K562 (cell line): Measurements from ENCODE around the gene MYO18B. TPM values are rescaled to one million over a fixed set of nuclear protein-coding genes. Genes with fewer than 3 reads are reported as not detected.

Experiments used
- ATAC-seq: fragments of 200-7000 bp; cut with Tn5 transposase; 3 replicates; pipeline ENCODE4 v1.9.1; 2020; ENCODE audit warnings: moderate library complexity
- BruUV-seq: library from RNA; stranded (reverse); fragments of 400-500 nt; replicated peaks from 2 replicates; lab custom pipeline; 2021; lab: Mats Ljungman, UMichigan
- CTCF ChIA-PET: fragments of 300-600 bp; formaldehyde crosslinking; extraction: SDS; loops from one replicate; lab custom pipeline; 2021; ENCODE audit warnings: low intra/inter-chr PET ratio; lab: Yijun Ruan, JAX
- POLR2A ChIA-PET: fragments of 300-600, 350-650 bp; sonication (Branson Sonifier 250); formaldehyde crosslinking; extraction: SDS; loops from one replicate; lab custom pipeline; 2021; ENCODE audit warnings: antibody characterized with exemption, inconsistent platforms; lab: Yijun Ruan, JAX
- DNase-seq, 4 experiments: peaks; one replicate each; pipeline versions ENCODE4 v3.0.0 to v3.0.0-alpha.2; 2011 to 2018; ENCODE audit warnings: low spot score in 3 of 4, mixed read lengths in 3 of 4; ENCODE audit errors: extremely low read depth in 1 of 4
- FAIRE-seq: peaks from 2 replicates; lab custom pipeline; 2011; peaks lifted over from hg19 to GRCh38; lab: Jason Lieb, UNC
- H2AFZ ChIP-seq: 2 replicates; pipeline ENCODE4 v1.6.0; 2011; ENCODE audit warnings: low read depth, low read length, control low read depth, inconsistent platforms
- H3K27ac ChIP-seq: fragments of 200-600 bp; 3 replicates; pipeline ENCODE4 v1.8.0; 2011; ENCODE audit warnings: low read depth, mild to moderate bottlenecking, control low read depth, inconsistent platforms, low read length, moderate library complexity, mixed read lengths; ENCODE audit errors: extremely low read depth
- H3K27me3 ChIP-seq, 2 experiments: fragments of 300-600 bp in 1 of 2; 2 replicates in 1 of 2; 3 replicates in 1 of 2; pipeline versions ENCODE4 v1.6.0 to v1.8.0; 2011; ENCODE audit warnings: inconsistent platforms in 2 of 2, low read length in 2 of 2, mild to moderate bottlenecking in 1 of 2, mixed read lengths in 1 of 2, moderate library complexity in 1 of 2; ENCODE audit not compliant: control insufficient read depth in 2 of 2, insufficient read depth in 2 of 2
- H3K36me3 ChIP-seq: fragments of 300-600 bp; 3 replicates; pipeline ENCODE4 v1.8.0; 2011; ENCODE audit warnings: mild to moderate bottlenecking, low read length, inconsistent platforms; ENCODE audit not compliant: control insufficient read depth, insufficient read depth
- H3K4me1 ChIP-seq, 2 experiments: fragments of 200-600 bp in 1 of 2; replicated peaks in 1 of 2; 2 replicates in 1 of 2; 3 replicates in 1 of 2; pipeline versions ENCODE4 v1.5.1 to v1.8.0; 2011; ENCODE audit warnings: inconsistent platforms in 2 of 2, low read length in 2 of 2, mild to moderate bottlenecking in 1 of 2, mixed read lengths in 1 of 2, moderate library complexity in 1 of 2; ENCODE audit not compliant: control insufficient read depth in 2 of 2, insufficient read depth in 2 of 2
- H3K4me2 ChIP-seq: 2 replicates; pipeline ENCODE4 v1.6.1; 2011; ENCODE audit warnings: low read length, control low read depth, inconsistent platforms, mixed read lengths; ENCODE audit not compliant: insufficient read depth
- H3K4me3 ChIP-seq: fragments of 200-600 bp; sonication (generic), shearing (Covaris generic); 2 replicates; pipeline ENCODE4 v1.5.1; 2016; ENCODE audit warnings: control low read depth, inconsistent platforms
- H3K79me2 ChIP-seq: fragments of 200-600 bp; 3 replicates; pipeline ENCODE4 v1.8.0; 2011; ENCODE audit warnings: low read length, inconsistent platforms; ENCODE audit not compliant: control insufficient read depth, insufficient read depth
- H3K9ac ChIP-seq, 2 experiments: 2 replicates each; pipeline versions ENCODE4 v1.6.0 to v1.6.1; 2011; ENCODE audit warnings: low read depth in 2 of 2, low read length in 2 of 2, control low read depth in 1 of 2, inconsistent platforms in 1 of 2, mild to moderate bottlenecking in 1 of 2, mixed read lengths in 1 of 2; ENCODE audit not compliant: insufficient read depth in 1 of 2
- H3K9me1 ChIP-seq: one replicate; pipeline ENCODE4 v1.6.0; 2011; ENCODE audit warnings: inconsistent platforms, mild to moderate bottlenecking, low read length, moderate library complexity; ENCODE audit not compliant: control insufficient read depth, insufficient read depth
- H3K9me3 ChIP-seq: replicated peaks from 2 replicates; pipeline ENCODE4 v1.5.1; 2011; ENCODE audit warnings: low read depth, low read length, inconsistent platforms; ENCODE audit not compliant: control insufficient read depth, insufficient read depth
- H4K20me1 ChIP-seq: replicated peaks from 2 replicates; pipeline ENCODE4 v1.6.1; 2011; ENCODE audit warnings: low read length, inconsistent platforms, mixed read lengths; ENCODE audit not compliant: control insufficient read depth, insufficient read depth
- KDM4B ChIP-seq, 2 experiments: fragments of 450-650 bp in 1 of 2; sonication (generic) in 1 of 2; IDR thresholded peaks; 2 replicates each; pipeline ENCODE4 v1.6.1; 2016 to 2017; ENCODE audit warnings: borderline replicate concordance in 2 of 2, antibody characterized with exemption in 1 of 2, low read depth in 1 of 2, mild to moderate bottlenecking in 1 of 2
- MAFF ChIP-seq: IDR thresholded peaks from 2 replicates; pipeline ENCODE4 v1.6.1; 2012; ENCODE audit warnings: low read length, improper control_type of control experiment
- MCM7 ChIP-seq, 2 experiments: fragments of 450-650 bp; IDR thresholded peaks; 2 replicates each; pipeline ENCODE4 v1.6.1; 2016 to 2018
- NFE2 ChIP-seq: IDR thresholded peaks from 2 replicates; pipeline ENCODE4 v1.6.1; 2014; ENCODE audit warnings: antibody characterized with exemption, low read depth
- ZNF316 ChIP-seq: fragments of 450-650 bp; IDR thresholded peaks from 2 replicates; pipeline ENCODE4 v1.6.1; 2016
- WGBS: fragments of 100-300 bp; shearing (Covaris generic); methylation state at CpG from one replicate; pipeline ENCODE4 v1.1.6; 2016; ENCODE audit warnings: low coverage, mixed read lengths; ENCODE audit not compliant: insufficient coverage; ENCODE audit errors: missing lambda C conversion rate; 5-methylcytosine and 5-hydroxymethylcytosine counted together
- in situ Hi-C: fragments of 300-500 bp; cut with MboI; formaldehyde crosslinking; loops from 4 replicates; pipeline ENCODE4 v1.15.0; 2018; ENCODE audit warnings: inconsistent platforms, mixed read lengths
- intact Hi-C: fragments of 100-400 bp; cut with micrococcal nuclease; formaldehyde crosslinking; loops from 2 replicates; pipeline ENCODE4 v1.14.2; 2022
- polyA plus RNA-seq, 8 experiments: library from polyadenylated mRNA; depleted of rRNA in 4 of 8; stranded (reverse) in 5 of 8; unstranded in 3 of 8; fragments of >200 nt; fragmentation: Nextera tagmentation in 2 of 8; fragmentation: Illumina TruSeq in 1 of 8; extraction: Ambion mirVana in 2 of 8; extraction: Trizol in 1 of 8; gene quantifications; 2 replicates each; pipeline versions ENCODE4 v1.2.1 to v1.2.3, GENCODE V29; 2011 to 2014; ENCODE audit warnings: inconsistent platforms in 1 of 8, missing spikeins in 1 of 8
- total RNA-seq, 7 experiments: library from RNA; depleted of rRNA in 6 of 7; stranded (reverse); fragments of >200 nt in 6 of 7; fragmentation: Illumina TruSeq in 2 of 7; extraction: Trizol in 2 of 7; gene quantifications; 2 replicates each; pipeline versions ENCODE4 v1.2.1 to v1.2.3, GENCODE V29; 2011 to 2021; ENCODE audit warnings: low replicate concordance in 1 of 7
- TF ChIP-seq, protein P1 (sequence below): fragments of 250-450 bp; sonication (Bioruptor Pico); IDR thresholded peaks from 2 replicates; pipeline ENCODE4 v1.5.0; 2022; ENCODE audit warnings: mild to moderate bottlenecking

The MYO18B gene
- total and polyA plus RNA-seq, 9 of the 15 experiments (the other 6 are each of a cell fraction or from before 2014, with no cell fraction given): 0.06 to 7.0 (median 4.3) TPM

DNA sequence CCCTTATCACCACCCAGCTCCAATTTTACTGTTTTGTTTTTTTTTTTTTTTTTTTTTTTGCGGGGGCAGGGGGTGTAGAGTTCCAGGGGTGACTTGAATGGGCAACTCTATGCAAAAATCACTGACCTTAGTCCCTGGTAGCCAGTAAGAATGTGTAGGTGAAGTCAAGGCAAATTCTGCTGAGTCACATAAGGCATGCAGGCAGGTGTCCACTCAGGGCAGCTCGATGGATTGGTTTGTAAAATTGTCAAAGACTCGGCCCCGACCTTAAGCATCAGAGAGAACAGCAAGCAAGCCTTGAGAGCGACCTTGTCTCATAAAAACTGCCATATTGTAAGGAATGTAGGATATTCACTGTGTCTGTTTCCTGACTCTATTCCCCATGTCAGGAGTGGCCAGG is 275.9 kb downstream of the MYO18B start:
- POLR2A ChIA-PET: no interaction called here
- Histone ChIP-seq H3K4me2 (no peak overlapping the region), H3K9me3 (no peaks in the 10 kb centered on the region), H3K4me3 (no peak overlapping the region), H3K79me2 (no peaks in the 10 kb centered on the region), H3K27me3 (no peaks in the 10 kb centered on the region), H2AFZ (no peak overlapping the region), H4K20me1 (no peaks in the 10 kb centered on the region), H3K9ac (no peak overlapping the region), H3K27ac (no peak overlapping the region), H3K36me3 (no peaks in the 10 kb centered on the region; the same call in 2 of the 3 replicates), H3K4me1 (no peaks in the 10 kb centered on the region), H3K9me1 (no peaks in the 10 kb centered on the region)
- FAIRE-seq: no peak
- no TSS peak for BruUV-seq
- in situ Hi-C loops (no loop called here), intact Hi-C loops (no loop called here)
- WGBS: 20% methylated on average over 4 of the region's 5 CpGs
- ATAC-seq: no peak
- TF ChIP-seq ZNF316 (peak; percentile 31; the same call in 1 of the 2 replicates), KDM4B (IDR thresholded peaks at IDR 0.05; ENCODE audit: borderline replicate concordance in 2 of 2, low read depth in 1 of 2) (no peak), MAFF (0 out of 2 replicates have a peak, but pooled peaks have one; percentile 6), NFE2 (peak; percentile 40; the same call in 1 of the 2 replicates), MCM7 (IDR thresholded peaks at IDR 0.05) (no peak)
- TF ChIP-seq, protein P1, sequence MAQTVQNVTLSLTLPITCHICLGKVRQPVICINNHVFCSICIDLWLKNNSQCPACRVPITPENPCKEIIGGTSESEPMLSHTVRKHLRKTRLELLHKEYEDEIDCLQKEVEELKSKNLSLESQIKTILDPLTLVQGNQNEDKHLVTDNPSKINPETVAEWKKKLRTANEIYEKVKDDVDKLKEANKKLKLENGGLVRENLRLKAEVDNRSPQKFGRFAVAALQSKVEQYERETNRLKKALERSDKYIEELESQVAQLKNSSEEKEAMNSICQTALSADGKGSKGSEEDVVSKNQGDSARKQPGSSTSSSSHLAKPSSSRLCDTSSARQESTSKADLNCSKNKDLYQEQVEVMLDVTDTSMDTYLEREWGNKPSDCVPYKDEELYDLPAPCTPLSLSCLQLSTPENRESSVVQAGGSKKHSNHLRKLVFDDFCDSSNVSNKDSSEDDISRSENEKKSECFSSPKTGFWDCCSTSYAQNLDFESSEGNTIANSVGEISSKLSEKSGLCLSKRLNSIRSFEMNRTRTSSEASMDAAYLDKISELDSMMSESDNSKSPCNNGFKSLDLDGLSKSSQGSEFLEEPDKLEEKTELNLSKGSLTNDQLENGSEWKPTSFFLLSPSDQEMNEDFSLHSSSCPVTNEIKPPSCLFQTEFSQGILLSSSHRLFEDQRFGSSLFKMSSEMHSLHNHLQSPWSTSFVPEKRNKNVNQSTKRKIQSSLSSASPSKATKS (CRISPR knock-in tag): no peak
- CTCF ChIA-PET: no interaction called here
- no peak for DNase-seq
